ENCODE data around the gene ZNF610.
"Not testable (repeated sequence)": the region's sequence is repeated elsewhere in the genome, so short reads cannot be mapped to it uniquely, and the experiment has no call there.

The ZNF610 gene

GRCh38 chr19:52307275-52307674 lies 28.8 kb upstream of the ZNF610 start:
- no peak for TF ChIP-seq CTCF (IDR thresholded peaks at IDR 0.05; ENCODE audit: low read depth, low read length)
- no peak for DNase-seq (ENCODE audit: extremely low read depth, low read depth)

GRCh38 chr19:52322429-52322828 lies 13.6 kb upstream of the ZNF610 start:
- TF ChIP-seq CTCF (IDR thresholded peaks at IDR 0.05; ENCODE audit: low read depth, low read length) = no peak
- no peak for DNase-seq (ENCODE audit: extremely low read depth, low read depth)

GRCh38 chr19:52331757-52332156 lies 4.3 kb upstream of the ZNF610 start:
- DNase-seq (ENCODE audit: extremely low read depth, low read depth) = no peak
- TF ChIP-seq CTCF (IDR thresholded peaks at IDR 0.05; ENCODE audit: low read depth, low read length) = no peak

- no peak for DNase-seq (ENCODE audit: extremely low read depth, low read depth)
- TF ChIP-seq CTCF (IDR thresholded peaks at IDR 0.05; ENCODE audit: low read depth, low read length) = no peak
Measured at GRCh38 chr19:52335768-52336116, 301 bp upstream of the ZNF610 start.

GRCh38 chr19:52336791-52337381 lies 843 bp downstream of the ZNF610 start:
- DNase-seq (ENCODE audit: extremely low read depth, low read depth) = no peak
- TF ChIP-seq CTCF (IDR thresholded peaks at IDR 0.05; ENCODE audit: low read depth, low read length) = no peak

GRCh38 chr19:52339022-52339421 lies 3.0 kb downstream of the ZNF610 start:
- not testable (repeated sequence) for DNase-seq (ENCODE audit: extremely low read depth, low read depth)

GRCh38 chr19:52343548-52343947 lies 7.5 kb downstream of the ZNF610 start:
- peak; percentile 19 for TF ChIP-seq CTCF (IDR thresholded peaks at IDR 0.05; ENCODE audit: low read depth, low read length)
- no peak for DNase-seq (ENCODE audit: extremely low read depth, low read depth)

GRCh38 chr19:52345162-52345561 lies 9.1 kb downstream of the ZNF610 start:
- no peak for TF ChIP-seq CTCF (IDR thresholded peaks at IDR 0.05; ENCODE audit: low read depth, low read length)
- no peak for DNase-seq (ENCODE audit: extremely low read depth, low read depth)
